Keratinocyte (primary cell): Measurements from ENCODE around the gene STAC.

ENCODE experiments used
- CTCF ChIP-seq, 3 experiments: IDR thresholded peaks in 1 of 3; conservative IDR thresholded peaks in 1 of 3; optimal IDR thresholded peaks in 1 of 3; 2 replicates in 2 of 3; 3 replicates in 1 of 3; pipeline versions ENCODE3 to v1.5.1; 2011; ENCODE audit warnings: low read length in 3 of 3, mild to moderate bottlenecking in 3 of 3, moderate library complexity in 2 of 3, control low read depth in 1 of 3, inconsistent platforms in 1 of 3; ENCODE audit not compliant: insufficient read depth in 2 of 3; ENCODE audit errors: extremely low read depth in 1 of 3
- EZH2 ChIP-seq: IDR thresholded peaks from one replicate; pipeline ENCODE4 v1.6.1; 2012; ENCODE audit warnings: inconsistent platforms, mild to moderate bottlenecking, low read length, moderate library complexity

GRCh38 chr3:36480911-36481648 is 100.8 kb downstream of the STAC start:
- TF ChIP-seq CTCF (optimal IDR thresholded peaks at IDR 0.05 in 1 of 3, IDR thresholded peaks at IDR 0.05 in 1 of 3, conservative IDR thresholded peaks at IDR 0.05 in 1 of 3; ENCODE audit: extremely low read depth in 1 of 3, insufficient read depth in 2 of 3, low read length in 3 of 3) (no peak), EZH2 (no peak)
